WTC11 (cell line): ENCODE data around the gene LYRM9.

Experiments
- ATF3 ChIP-seq: sonication (generic); formaldehyde crosslinking; conservative IDR thresholded peaks from 2 replicates; pipeline ENCODE4 v1.8.1; 2022; ENCODE audit warnings: mild to moderate bottlenecking, missing genetic modification reagents
- CTCF ChIP-seq: fragments of 200-600 bp; IDR thresholded peaks from 2 replicates; pipeline ENCODE4 v1.8.0; 2022; ENCODE audit warnings: antibody characterized with exemption
- FOXP4 ChIP-seq: sonication (generic); formaldehyde crosslinking; IDR thresholded peaks from 2 replicates; pipeline ENCODE4 v1.8.0; 2022; ENCODE audit warnings: mild to moderate bottlenecking, missing genetic modification reagents
- IRF1 ChIP-seq: sonication (generic); formaldehyde crosslinking; IDR thresholded peaks from 2 replicates; pipeline ENCODE4 v1.8.0; 2023; ENCODE audit warnings: missing genetic modification reagents
- TF ChIP-seq, protein P1 (sequence below): sonication (generic); formaldehyde crosslinking; IDR thresholded peaks from 2 replicates; pipeline ENCODE4 v1.8.0; 2022; ENCODE audit warnings: mild to moderate bottlenecking, missing genetic modification reagents

DNA sequence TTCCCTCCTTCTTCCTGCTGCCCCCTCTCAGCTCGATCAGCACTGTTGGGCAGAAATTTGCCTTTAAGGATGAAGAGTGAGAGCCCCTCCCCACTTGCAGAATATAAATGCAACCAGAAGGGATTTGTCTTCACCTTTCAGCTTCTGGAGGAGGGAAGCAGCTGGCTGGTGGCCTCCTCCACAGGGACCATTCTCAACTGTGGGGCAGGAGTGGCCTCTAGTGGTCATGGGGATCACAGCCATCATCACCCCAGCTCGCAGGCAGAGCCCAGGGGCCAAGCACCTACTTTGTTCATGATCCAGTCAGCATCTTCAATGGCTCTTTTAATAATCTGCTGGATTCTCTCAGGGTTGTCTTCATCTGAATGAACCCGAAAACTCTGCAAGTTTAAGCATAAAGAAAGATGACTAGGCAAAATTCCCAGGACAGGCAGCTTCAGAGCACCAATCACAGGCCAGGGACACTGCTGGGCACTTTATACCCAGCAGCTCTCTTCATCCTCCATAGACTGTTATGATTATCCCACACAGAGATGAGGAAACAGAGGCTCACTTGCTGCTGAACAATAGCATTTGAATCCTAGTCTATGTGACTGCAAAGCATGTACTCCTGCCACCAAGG is 13.1 kb downstream of the LYRM9 start:
- TF ChIP-seq CTCF, result peak; percentile 73; the same call in 1 of the 2 replicates
- TF ChIP-seq ATF3 (CRISPR knock-in tag), result no peak
- TF ChIP-seq FOXP4 (CRISPR knock-in tag), result no peak
- TF ChIP-seq, protein P1, sequence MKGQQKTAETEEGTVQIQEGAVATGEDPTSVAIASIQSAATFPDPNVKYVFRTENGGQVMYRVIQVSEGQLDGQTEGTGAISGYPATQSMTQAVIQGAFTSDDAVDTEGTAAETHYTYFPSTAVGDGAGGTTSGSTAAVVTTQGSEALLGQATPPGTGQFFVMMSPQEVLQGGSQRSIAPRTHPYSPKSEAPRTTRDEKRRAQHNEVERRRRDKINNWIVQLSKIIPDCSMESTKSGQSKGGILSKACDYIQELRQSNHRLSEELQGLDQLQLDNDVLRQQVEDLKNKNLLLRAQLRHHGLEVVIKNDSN, result no peak
- no peak for TF ChIP-seq IRF1 (CRISPR knock-in tag)
